Endodermal cell (in vitro differentiated cells): ENCODE results near the gene CELF2. TPM values are rescaled to one million over a fixed set of nuclear protein-coding genes. Genes with fewer than 3 reads are reported as not detected.

Experiments
- DNase-seq: peaks from one replicate; pipeline ENCODE4 v3.0.0-alpha.2; 2017
- H3K27ac ChIP-seq: 2 replicates; pipeline ENCODE4 v1.5.1; 2013; ENCODE audit warnings: mild to moderate bottlenecking, low read depth, low read length, moderate library complexity
- H3K27me3 ChIP-seq: 2 replicates; pipeline ENCODE4 v1.6.1; 2013; ENCODE audit warnings: mild to moderate bottlenecking, low read length, moderate library complexity; ENCODE audit not compliant: insufficient read depth, control insufficient read depth, poor library complexity, severe bottlenecking
- H3K36me3 ChIP-seq: 2 replicates; pipeline ENCODE4 v1.7.0; 2013; ENCODE audit warnings: mild to moderate bottlenecking, low read length, moderate library complexity; ENCODE audit not compliant: control insufficient read depth, insufficient read depth
- H3K4me1 ChIP-seq: one replicate; pipeline ENCODE4 v1.7.0; 2013; ENCODE audit warnings: low read length; ENCODE audit not compliant: control insufficient read depth, insufficient read depth
- H3K4me3 ChIP-seq: 2 replicates; pipeline ENCODE4 v1.5.1; 2013; ENCODE audit warnings: mild to moderate bottlenecking, low read length, moderate library complexity
- H3K9ac ChIP-seq: 2 replicates; pipeline ENCODE4 v1.6.1; 2013; ENCODE audit warnings: mild to moderate bottlenecking, low read length, moderate library complexity; ENCODE audit not compliant: poor library complexity, severe bottlenecking; ENCODE audit errors: extremely low read depth
- H3K9me3 ChIP-seq: 2 replicates; pipeline ENCODE4 v1.6.1; 2013; ENCODE audit warnings: mild to moderate bottlenecking, low read length, moderate library complexity; ENCODE audit not compliant: control insufficient read depth
- H3K27ac Mint-ChIP-seq: 2 replicates; pipeline ENCODE4 v1.8.0; 2020; ENCODE audit warnings: mixed read lengths
- H3K27me3 Mint-ChIP-seq: 2 replicates; pipeline ENCODE4 v1.8.0; 2021; ENCODE audit warnings: mild to moderate bottlenecking, mixed read lengths; ENCODE audit not compliant: insufficient read depth
- H3K36me3 Mint-ChIP-seq: 2 replicates; pipeline ENCODE4 v1.8.0; 2020; ENCODE audit warnings: low read depth, mixed read lengths
- H3K4me1 Mint-ChIP-seq: 2 replicates; pipeline ENCODE4 v1.8.0; 2020; ENCODE audit warnings: mixed read lengths
- H3K4me3 Mint-ChIP-seq: 2 replicates; pipeline ENCODE4 v1.8.0; 2020; ENCODE audit warnings: mild to moderate bottlenecking, moderate library complexity, mixed read lengths
- H3K9me3 Mint-ChIP-seq: 2 replicates; pipeline ENCODE4 v1.8.0; 2020; ENCODE audit warnings: mild to moderate bottlenecking, mixed read lengths
- WGBS, 2 experiments: methylation state at CpG; one replicate each; pipeline versions ENCODE4 v1.1.5 to v1.1.7; 2013; ENCODE audit warnings: missing lambda C conversion rate in 2 of 2, mixed read lengths in 1 of 2; ENCODE audit not compliant: insufficient coverage in 1 of 2, insufficient read length in 1 of 2; 5-methylcytosine and 5-hydroxymethylcytosine counted together
- total RNA-seq, 2 donors: library from RNA; stranded (reverse); fragmentation: NEBNext Ultra II Directional in 1 of 2; extraction: Animal tissue kit (Norgen Biotek cat#: 25700) in 1 of 2; gene quantifications; 2 replicates in 1 of 2; 3 replicates in 1 of 2; pipeline ENCODE4 v1.2.1, GENCODE V29; 2021
- TF ChIP-seq, protein P1 (sequence below): fragments of 200-600 bp; sonication (generic); conservative IDR thresholded peaks from 2 replicates; pipeline ENCODE4 v1.5.0; 2021; ENCODE audit warnings: antibody characterized with exemption, mild to moderate bottlenecking

The CELF2 gene
- total RNA-seq, 2 donors from 2014 or later = 79.9 to 96.1 TPM

DNA sequence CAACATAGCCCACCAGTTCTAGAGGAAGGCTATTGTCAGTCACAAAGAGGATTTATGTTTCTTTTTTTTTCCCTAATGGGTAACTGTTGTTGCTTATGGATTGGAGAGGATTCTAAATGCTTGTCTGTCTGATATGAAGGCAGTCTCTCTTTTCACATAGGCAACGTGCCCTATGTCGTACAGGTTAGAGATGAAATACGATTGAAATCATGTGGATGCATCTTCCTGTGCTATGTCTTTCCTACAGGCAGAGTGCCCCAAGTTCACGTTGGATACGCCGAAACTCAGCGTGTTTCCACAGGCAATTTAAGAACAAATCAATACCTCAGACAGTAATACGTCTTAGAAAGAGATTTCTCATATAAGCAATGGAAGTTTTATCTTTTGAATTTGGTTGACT, 93.8 kb downstream of the CELF2 start:
- H3K36me3 Mint-ChIP-seq = peaks cover 16% of the 10 kb centered on the region
- no peak overlapping the region for H3K4me3 Mint-ChIP-seq
- H3K4me1 Mint-ChIP-seq = peaks cover 15% of the 10 kb centered on the region
- WGBS, 2 experiments = 86 to 94% methylated on average over 5 to 8 of the region's 8 CpGs
- H3K36me3 ChIP-seq = peaks cover 15% of the 10 kb centered on the region
- peaks cover 4% of the 10 kb centered on the region for H3K4me1 ChIP-seq
- H3K27me3 Mint-ChIP-seq = no peaks in the 10 kb centered on the region
- no peaks in the 10 kb centered on the region for H3K27me3 ChIP-seq
- H3K4me3 ChIP-seq = no peak overlapping the region
- H3K27ac Mint-ChIP-seq = no peak overlapping the region
- no peaks in the 10 kb centered on the region for H3K9me3 Mint-ChIP-seq
- H3K9me3 ChIP-seq = no peaks in the 10 kb centered on the region
- no peak overlapping the region for H3K27ac ChIP-seq
- H3K9ac ChIP-seq = no peak overlapping the region
- TF ChIP-seq, protein P1, sequence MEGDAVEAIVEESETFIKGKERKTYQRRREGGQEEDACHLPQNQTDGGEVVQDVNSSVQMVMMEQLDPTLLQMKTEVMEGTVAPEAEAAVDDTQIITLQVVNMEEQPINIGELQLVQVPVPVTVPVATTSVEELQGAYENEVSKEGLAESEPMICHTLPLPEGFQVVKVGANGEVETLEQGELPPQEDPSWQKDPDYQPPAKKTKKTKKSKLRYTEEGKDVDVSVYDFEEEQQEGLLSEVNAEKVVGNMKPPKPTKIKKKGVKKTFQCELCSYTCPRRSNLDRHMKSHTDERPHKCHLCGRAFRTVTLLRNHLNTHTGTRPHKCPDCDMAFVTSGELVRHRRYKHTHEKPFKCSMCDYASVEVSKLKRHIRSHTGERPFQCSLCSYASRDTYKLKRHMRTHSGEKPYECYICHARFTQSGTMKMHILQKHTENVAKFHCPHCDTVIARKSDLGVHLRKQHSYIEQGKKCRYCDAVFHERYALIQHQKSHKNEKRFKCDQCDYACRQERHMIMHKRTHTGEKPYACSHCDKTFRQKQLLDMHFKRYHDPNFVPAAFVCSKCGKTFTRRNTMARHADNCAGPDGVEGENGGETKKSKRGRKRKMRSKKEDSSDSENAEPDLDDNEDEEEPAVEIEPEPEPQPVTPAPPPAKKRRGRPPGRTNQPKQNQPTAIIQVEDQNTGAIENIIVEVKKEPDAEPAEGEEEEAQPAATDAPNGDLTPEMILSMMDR = no peak
- DNase-seq = no peak

DNA sequence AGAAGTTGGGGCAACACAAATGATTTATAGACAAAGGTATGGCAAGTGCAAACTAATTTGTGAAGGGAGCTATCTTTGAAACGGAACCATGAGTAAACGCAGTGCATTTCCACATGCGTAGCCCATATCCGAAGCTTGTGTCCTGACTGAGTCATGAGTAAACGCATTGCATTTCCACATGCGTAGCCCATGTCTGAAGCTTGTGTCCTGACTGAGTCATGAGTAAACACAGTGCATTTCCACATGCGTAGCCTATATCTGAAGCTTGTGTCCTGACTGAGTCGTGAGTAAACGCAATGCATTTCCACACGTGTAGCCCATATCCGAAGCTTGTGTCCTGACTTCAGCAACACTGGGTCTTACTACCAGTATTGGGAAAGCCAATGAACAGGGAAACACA, 95.0 kb downstream of the CELF2 start:
- H3K27ac Mint-ChIP-seq = no peak overlapping the region
- Histone ChIP-seq H3K27me3 (no peaks in the 10 kb centered on the region), H3K9me3 (no peaks in the 10 kb centered on the region), H3K9ac (no peak overlapping the region), H3K4me1 (no peaks in the 10 kb centered on the region), H3K27ac (no peak overlapping the region), H3K36me3 (peaks cover 15% of the 10 kb centered on the region), H3K4me3 (no peak overlapping the region)
- peaks cover 17% of the 10 kb centered on the region for H3K36me3 Mint-ChIP-seq
- DNase-seq = no peak
- no peaks in the 10 kb centered on the region for H3K27me3 Mint-ChIP-seq
- no peak overlapping the region for H3K4me3 Mint-ChIP-seq
- H3K4me1 Mint-ChIP-seq = peaks cover 11% of the 10 kb centered on the region
- TF ChIP-seq, protein P1 = no peak
- no peaks in the 10 kb centered on the region for H3K9me3 Mint-ChIP-seq
- WGBS, 2 experiments = 95 to 97% methylated on average over 11 of the region's 11 CpGs

DNA sequence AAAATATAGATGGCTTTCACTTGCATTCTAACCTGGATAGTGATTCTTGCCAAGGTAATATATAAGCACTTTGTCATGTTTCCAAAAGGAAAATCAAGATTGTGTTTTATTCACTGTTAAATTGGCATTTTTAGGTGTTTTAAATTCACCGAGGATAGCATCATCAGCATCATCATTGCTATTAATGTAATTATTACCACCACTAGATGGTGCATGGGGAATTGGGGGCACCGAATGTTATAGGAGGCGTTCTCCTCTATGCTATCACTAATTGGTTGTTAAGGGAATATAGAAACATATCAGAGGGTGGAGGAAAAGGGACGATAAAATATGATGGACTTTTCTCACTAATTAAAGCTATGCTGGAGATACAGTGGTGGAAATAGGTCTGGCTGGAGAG, 95.5 kb downstream of the CELF2 start:
- no peaks in the 10 kb centered on the region for H3K9me3 Mint-ChIP-seq
- Histone ChIP-seq H3K27me3 (no peaks in the 10 kb centered on the region), H3K4me3 (no peak overlapping the region), H3K9ac (no peak overlapping the region), H3K27ac (no peak overlapping the region), H3K4me1 (no peaks in the 10 kb centered on the region), H3K9me3 (no peaks in the 10 kb centered on the region), H3K36me3 (peaks cover 14% of the 10 kb centered on the region)
- H3K27me3 Mint-ChIP-seq = no peaks in the 10 kb centered on the region
- DNase-seq = no peak
- H3K4me3 Mint-ChIP-seq = no peak overlapping the region
- H3K36me3 Mint-ChIP-seq = peaks cover 15% of the 10 kb centered on the region
- TF ChIP-seq, protein P1 = peak; percentile 57
- WGBS, 2 experiments = 83 to 92% methylated on average over 2 to 4 of the region's 4 CpGs
- H3K4me1 Mint-ChIP-seq = peaks cover 8% of the 10 kb centered on the region
- H3K27ac Mint-ChIP-seq = no peak overlapping the region
